Germinal center (tissue), 1 donor: ENCODE data around the gene GOLGA6L7.
"Not testable (repeated sequence)": the region's sequence is repeated elsewhere in the genome, so short reads cannot be mapped to it uniquely, and the experiment has no call there.

Experiments
- DNase-seq: peaks from one replicate; pipeline ENCODE4 v3.0.0; 2012; ENCODE audit warnings: mixed read lengths, low spot score

The GOLGA6L7 gene

GRCh38 chr15:28884151-28884940 lies 35.9 kb upstream of the GOLGA6L7 start:
- DNase-seq, result no peak

- no peak for DNase-seq
These were observed 33.2 kb upstream of the GOLGA6L7 start for GRCh38 chr15:28881600-28881999.

GRCh38 chr15:28881170-28881569 lies 32.7 kb upstream of the GOLGA6L7 start:
- DNase-seq, result no peak

GRCh38 chr15:28880680-28881079 lies 32.2 kb upstream of the GOLGA6L7 start:
- DNase-seq, result no peak

- DNase-seq, result no peak
These were observed 31.1 kb upstream of the GOLGA6L7 start for GRCh38 chr15:28879551-28879950.

GRCh38 chr15:28878209-28878608 lies 29.8 kb upstream of the GOLGA6L7 start:
- DNase-seq, result no peak

- DNase-seq, result no peak
These were observed 28.4 kb upstream of the GOLGA6L7 start for GRCh38 chr15:28876845-28877185.

GRCh38 chr15:28876131-28876844 lies 27.8 kb upstream of the GOLGA6L7 start:
- DNase-seq, result no peak

GRCh38 chr15:28875461-28876000 lies 27.1 kb upstream of the GOLGA6L7 start:
- no peak for DNase-seq

- no peak for DNase-seq
These were observed 25.2 kb upstream of the GOLGA6L7 start for GRCh38 chr15:28873585-28874190.

GRCh38 chr15:28873006-28873405 lies 24.6 kb upstream of the GOLGA6L7 start:
- no peak for DNase-seq

GRCh38 chr15:28871168-28871567 lies 22.7 kb upstream of the GOLGA6L7 start:
- DNase-seq, result no peak

GRCh38 chr15:28868744-28869345 lies 20.4 kb upstream of the GOLGA6L7 start:
- DNase-seq, result no peak

GRCh38 chr15:28861589-28862293 lies 13.3 kb upstream of the GOLGA6L7 start:
- not testable (repeated sequence) for DNase-seq

GRCh38 chr15:28861031-28861534 lies 12.6 kb upstream of the GOLGA6L7 start:
- no peak for DNase-seq

- not testable (repeated sequence) for DNase-seq
These were observed 6.1 kb upstream of the GOLGA6L7 start for GRCh38 chr15:28854578-28854977.

- DNase-seq, result not testable (repeated sequence)
These were observed 5.2 kb upstream of the GOLGA6L7 start for GRCh38 chr15:28853654-28854053.

GRCh38 chr15:28849766-28850165 lies 1.3 kb upstream of the GOLGA6L7 start:
- DNase-seq, result not testable (repeated sequence)

- not testable (repeated sequence) for DNase-seq
These were observed 827 bp upstream of the GOLGA6L7 start for GRCh38 chr15:28849271-28849670.

- DNase-seq, result not testable (repeated sequence)
These were observed 485 bp downstream of the GOLGA6L7 start for GRCh38 chr15:28847959-28848358.

GRCh38 chr15:28847247-28847646 lies 1.2 kb downstream of the GOLGA6L7 start:
- not testable (repeated sequence) for DNase-seq
